ENCODE measurements around the gene HK3. TPM values are rescaled to one million over a fixed set of nuclear protein-coding genes. Genes with fewer than 3 reads are reported as not detected.
"Not testable (repeated sequence)": the region's sequence is repeated elsewhere in the genome, so short reads cannot be mapped to it uniquely, and the experiment has no call there.

The HK3 gene
- polyA plus RNA-seq, 3 donors: 4.0 to 48.0 (median 21.6) TPM

- WGBS, 3 donors: 22 to 34% (median 29%) methylated on average over 27 of the region's 27 CpGs
Observed at GRCh38 chr5:176875783-176876505, 23.2 kb downstream of the HK3 start.

GRCh38 chr5:176875014-176875550 is 24.1 kb downstream of the HK3 start:
- no peak overlapping the region for H3K27ac ChIP-seq (ENCODE audit: low read depth, low read length)
- WGBS, 3 donors: 57 to 67% (median 57%) methylated on average over 17 of the region's 17 CpGs

More at GRCh38 chr5:176875783-176876505, 23.2 kb downstream of the HK3 start:
- no peak overlapping the region for H3K27ac ChIP-seq (ENCODE audit: low read depth, low read length)

GRCh38 chr5:176874198-176874780 is 24.9 kb downstream of the HK3 start:
- 71 to 80% (median 78%) methylated on average over 19 to 20 of the region's 20 CpGs for WGBS, 3 donors
- H3K27ac ChIP-seq (ENCODE audit: low read depth, low read length): no peak overlapping the region

GRCh38 chr5:176873541-176874172 is 25.5 kb downstream of the HK3 start:
- 41 to 53% (median 45%) methylated on average over 16 of the region's 16 CpGs for WGBS, 3 donors
- H3K27ac ChIP-seq (ENCODE audit: low read depth, low read length): no peak overlapping the region

GRCh38 chr5:176873011-176873410 is 26.1 kb downstream of the HK3 start:
- WGBS, 3 donors: 41 to 69% (median 51%) methylated on average over 2 of the region's 2 CpGs
- H3K27ac ChIP-seq (ENCODE audit: low read depth, low read length): not testable (repeated sequence)

- WGBS, 3 donors: 48 to 76% (median 61%) methylated on average over 1 to 2 of the region's 2 CpGs
- H3K27ac ChIP-seq (ENCODE audit: low read depth, low read length): not testable (repeated sequence)
Observed at GRCh38 chr5:176872586-176872985, 26.6 kb downstream of the HK3 start.

- H3K27ac ChIP-seq (ENCODE audit: low read depth, low read length): not testable (repeated sequence)
- WGBS, 3 donors: 55 to 74% (median 65%) methylated on average over 9 to 10 of the region's 10 CpGs
Observed at GRCh38 chr5:176870644-176871043, 28.5 kb downstream of the HK3 start.

- no peak overlapping the region for H3K27ac ChIP-seq (ENCODE audit: low read depth, low read length)
- WGBS, 3 donors: 39 to 70% (median 59%) methylated on average over 14 to 17 of the region's 17 CpGs
Observed at GRCh38 chr5:176870110-176870591, 29.0 kb downstream of the HK3 start.

GRCh38 chr5:176869501-176870109 is 29.5 kb downstream of the HK3 start:
- no peak overlapping the region for H3K27ac ChIP-seq (ENCODE audit: low read depth, low read length)
- WGBS, 3 donors: 74 to 83% (median 83%) methylated on average over 38 of the region's 38 CpGs

- WGBS, 3 donors: 92 to 93% (median 92%) methylated on average over 16 to 20 of the region's 20 CpGs
- H3K27ac ChIP-seq (ENCODE audit: low read depth, low read length): no peak overlapping the region
Observed at GRCh38 chr5:176868731-176869130, 30.4 kb downstream of the HK3 start.

- 77 to 85% (median 81%) methylated on average over 14 of the region's 14 CpGs for WGBS, 3 donors
- no peak overlapping the region for H3K27ac ChIP-seq (ENCODE audit: low read depth, low read length)
Observed at GRCh38 chr5:176868126-176868525, 31.0 kb downstream of the HK3 start.

GRCh38 chr5:176866707-176867310 is 32.3 kb downstream of the HK3 start:
- WGBS, 3 donors: 13 to 24% (median 16%) methylated on average over 16 of the region's 16 CpGs
- no peak overlapping the region for H3K27ac ChIP-seq (ENCODE audit: low read depth, low read length)

GRCh38 chr5:176865964-176866363 is 33.2 kb downstream of the HK3 start:
- 67 to 85% (median 79%) methylated on average over 7 of the region's 7 CpGs for WGBS, 3 donors
- no peak overlapping the region for H3K27ac ChIP-seq (ENCODE audit: low read depth, low read length)

- H3K27ac ChIP-seq (ENCODE audit: low read depth, low read length): no peak overlapping the region
- WGBS, 3 donors: 78 to 86% (median 86%) methylated on average over 8 of the region's 8 CpGs
Observed at GRCh38 chr5:176864755-176865154, 34.4 kb downstream of the HK3 start.

GRCh38 chr5:176863765-176864098 is 35.4 kb downstream of the HK3 start:
- no peak overlapping the region for H3K27ac ChIP-seq (ENCODE audit: low read depth, low read length)
- 37 to 49% (median 45%) methylated on average over 5 of the region's 5 CpGs for WGBS, 3 donors

GRCh38 chr5:176863041-176863764 is 35.9 kb downstream of the HK3 start:
- H3K27ac ChIP-seq (ENCODE audit: low read depth, low read length): no peak overlapping the region
- 11 to 24% (median 18%) methylated on average over 15 of the region's 15 CpGs for WGBS, 3 donors

- WGBS, 3 donors: 55 to 60% (median 59%) methylated on average over 28 of the region's 28 CpGs
- H3K27ac ChIP-seq (ENCODE audit: low read depth, low read length): no peak overlapping the region
Observed at GRCh38 chr5:176862330-176862995, 36.7 kb downstream of the HK3 start.

Data from adipose tissue (tissue), 3 donors.